Muscle layer of colon (tissue), 2 donors: Measurements from ENCODE around the gene CYP1A2.

Experiments used
- H3K27ac ChIP-seq: one replicate; pipeline ENCODE4 v1.7.0; 2013; ENCODE audit warnings: low read depth, mild to moderate bottlenecking, low read length, moderate library complexity
- H3K27me3 ChIP-seq, 2 donors: one replicate each; pipeline ENCODE4 v1.7.0; 2013; ENCODE audit warnings: low read length in 2 of 2, mild to moderate bottlenecking in 2 of 2; ENCODE audit not compliant: insufficient read depth in 2 of 2, control insufficient read depth in 1 of 2
- H3K36me3 ChIP-seq: one replicate; pipeline ENCODE4 v1.7.0; 2013; ENCODE audit warnings: mild to moderate bottlenecking, low read length; ENCODE audit not compliant: insufficient read depth
- H3K4me1 ChIP-seq: one replicate; pipeline ENCODE4 v1.7.0; 2013; ENCODE audit warnings: mild to moderate bottlenecking, low read length; ENCODE audit not compliant: insufficient read depth
- H3K4me3 ChIP-seq, 2 donors: one replicate each; pipeline ENCODE4 v1.7.0; 2013; ENCODE audit warnings: low read length in 2 of 2, low read depth in 1 of 2, mild to moderate bottlenecking in 1 of 2, moderate library complexity in 1 of 2
- H3K9ac ChIP-seq: one replicate; pipeline ENCODE4 v1.7.0; 2013; ENCODE audit warnings: low read length
- H3K9me3 ChIP-seq: one replicate; pipeline ENCODE4 v1.7.0; 2013; ENCODE audit warnings: mild to moderate bottlenecking, low read length
- donor health status: abdominal sarcoma.
- donor health status: Adenocarcinoma of cecum.

The CYP1A2 gene

DNA sequence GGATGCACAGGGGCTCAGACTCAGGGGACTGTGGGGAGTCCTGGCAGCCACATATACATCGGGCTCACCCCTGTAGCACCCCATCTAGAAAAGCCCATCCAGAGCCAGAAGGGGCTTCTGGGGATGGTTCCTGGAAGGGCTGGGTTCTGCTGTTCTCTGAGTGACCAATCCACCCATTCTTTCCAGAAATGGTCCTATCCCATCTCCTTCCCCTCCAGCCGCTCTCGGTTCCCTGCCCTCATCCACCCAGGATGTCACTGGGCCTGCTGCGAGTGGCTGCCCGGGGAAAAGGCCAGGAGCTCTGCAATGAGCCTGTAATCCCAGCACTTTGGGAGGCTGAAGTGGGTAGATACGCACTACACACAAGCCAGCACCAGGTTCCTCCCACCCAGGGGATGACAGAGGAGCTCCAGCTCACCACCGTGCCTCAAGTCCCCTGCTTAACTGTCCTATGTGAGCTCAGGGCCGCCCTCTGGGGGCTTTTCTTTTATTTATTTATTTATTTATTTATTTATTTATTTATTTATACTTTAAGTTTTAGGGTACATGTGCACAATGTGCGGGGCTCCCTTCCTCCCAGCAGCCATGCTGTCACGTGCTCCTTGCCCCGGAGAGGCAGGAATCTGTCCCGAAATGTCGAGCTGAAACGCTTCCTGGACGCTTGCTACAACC is 19.6 kb downstream of the CYP1A2 start:
- Histone ChIP-seq H3K27ac (no peak overlapping the region), H3K9me3 (no peaks in the 10 kb centered on the region), H3K4me1 (no peaks in the 10 kb centered on the region), H3K9ac (no peak overlapping the region), H3K36me3 (no peaks in the 10 kb centered on the region), H3K27me3 (peaks cover 0 to 15% of the 10 kb centered on the region in 2 donors), H3K4me3 (no peak overlapping the region)

GRCh38 chr15:74768771-74769342 is 20.2 kb downstream of the CYP1A2 start:
- H3K36me3 ChIP-seq, result no peaks in the 10 kb centered on the region
- H3K27me3 ChIP-seq, result peaks cover 0 to 13% of the 10 kb centered on the region in 2 donors
- no peak overlapping the region for H3K9ac ChIP-seq
- H3K9me3 ChIP-seq, result no peaks in the 10 kb centered on the region
- no peaks in the 10 kb centered on the region for H3K4me1 ChIP-seq
- H3K27ac ChIP-seq, result no peak overlapping the region
- H3K4me3 ChIP-seq, result no peak overlapping the region

DNA sequence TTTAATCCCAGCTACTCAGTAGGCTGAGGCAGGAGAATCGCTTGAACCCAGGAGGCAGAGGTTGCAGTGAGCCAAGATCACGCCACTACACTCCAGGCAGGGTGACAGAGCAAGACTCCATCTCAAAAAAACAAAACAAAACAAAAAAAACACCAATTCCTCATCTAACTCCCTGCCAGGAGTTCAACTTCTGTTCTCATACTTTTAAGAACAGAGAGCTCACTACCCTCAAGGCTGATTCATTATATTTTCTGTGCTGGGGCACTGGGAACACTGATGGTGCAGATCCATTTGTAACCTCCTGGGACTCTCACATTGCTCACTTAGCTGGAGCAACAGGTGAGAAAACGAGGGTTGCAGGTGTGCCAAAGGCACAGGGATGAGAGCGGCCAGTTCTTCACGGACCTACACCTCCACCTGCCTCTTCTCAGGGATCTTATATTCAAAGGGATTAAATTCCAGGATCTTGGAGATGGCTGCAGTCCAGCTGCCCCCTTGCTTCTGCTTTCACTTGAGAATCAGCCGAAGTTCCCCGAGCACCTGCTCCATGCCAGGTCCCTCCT is 20.9 kb downstream of the CYP1A2 start:
- Histone ChIP-seq H3K36me3 (no peaks in the 10 kb centered on the region), H3K27ac (no peak overlapping the region), H3K27me3 (peaks cover 0 to 13% of the 10 kb centered on the region in 2 donors), H3K9me3 (no peaks in the 10 kb centered on the region), H3K4me3 (no peak overlapping the region), H3K9ac (no peak overlapping the region), H3K4me1 (no peaks in the 10 kb centered on the region)

GRCh38 chr15:74770211-74770903 is 21.7 kb downstream of the CYP1A2 start:
- Histone ChIP-seq H3K4me1 (no peaks in the 10 kb centered on the region), H3K9me3 (no peaks in the 10 kb centered on the region), H3K36me3 (no peaks in the 10 kb centered on the region), H3K4me3 (no peak overlapping the region), H3K27me3 (peaks cover 0 to 13% of the 10 kb centered on the region in 2 donors), H3K27ac (no peak overlapping the region), H3K9ac (no peak overlapping the region)

DNA sequence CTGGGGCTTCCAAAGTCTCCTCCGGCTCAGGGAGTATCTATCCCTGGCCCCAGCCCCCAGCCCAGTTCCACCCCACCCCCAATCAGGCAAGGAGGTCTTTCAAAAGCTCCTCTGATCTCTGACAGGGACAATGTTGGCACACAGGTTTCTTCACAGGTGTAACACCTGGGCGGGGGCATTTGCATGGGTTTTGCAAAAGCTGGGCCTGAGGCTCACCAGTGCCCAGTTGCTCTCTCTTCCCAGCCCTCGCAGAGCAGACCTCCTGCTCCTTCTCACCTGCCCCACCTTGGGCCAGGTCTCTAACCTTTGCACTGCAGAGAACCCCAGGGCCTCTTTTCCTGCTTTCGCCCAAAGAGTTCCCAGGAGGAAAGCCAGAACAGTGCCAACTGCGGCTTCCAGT is 24.7 kb downstream of the CYP1A2 start:
- H3K9me3 ChIP-seq, result no peaks in the 10 kb centered on the region
- H3K4me1 ChIP-seq, result peaks cover 3% of the 10 kb centered on the region
- peaks cover 0 to 6% of the 10 kb centered on the region in 2 donors for H3K27me3 ChIP-seq
- H3K36me3 ChIP-seq, result no peaks in the 10 kb centered on the region
- no peak overlapping the region for H3K27ac ChIP-seq
- H3K9ac ChIP-seq, result no peak overlapping the region
- H3K4me3 ChIP-seq, result no peak overlapping the region

GRCh38 chr15:74773731-74774252 is 25.1 kb downstream of the CYP1A2 start:
- Histone ChIP-seq H3K4me1 (peaks cover 3% of the 10 kb centered on the region), H3K27ac (no peak overlapping the region), H3K36me3 (no peaks in the 10 kb centered on the region), H3K9me3 (no peaks in the 10 kb centered on the region), H3K4me3 (no peak overlapping the region), H3K9ac (no peak overlapping the region), H3K27me3 (peaks cover 0 to 6% of the 10 kb centered on the region in 2 donors)

GRCh38 chr15:74775132-74775562 is 26.5 kb downstream of the CYP1A2 start:
- H3K4me3 ChIP-seq, result no peak overlapping the region
- no peak overlapping the region for H3K27ac ChIP-seq
- no peaks in the 10 kb centered on the region for H3K36me3 ChIP-seq
- peaks cover 0 to 4% of the 10 kb centered on the region in 2 donors for H3K27me3 ChIP-seq
- H3K4me1 ChIP-seq, result peaks cover 3% of the 10 kb centered on the region
- H3K9me3 ChIP-seq, result no peaks in the 10 kb centered on the region
- H3K9ac ChIP-seq, result no peak overlapping the region

GRCh38 chr15:74775894-74776293 is 27.2 kb downstream of the CYP1A2 start:
- H3K9me3 ChIP-seq, result no peaks in the 10 kb centered on the region
- no peaks in the 10 kb centered on the region for H3K27me3 ChIP-seq
- H3K9ac ChIP-seq, result no peak overlapping the region
- H3K36me3 ChIP-seq, result no peaks in the 10 kb centered on the region
- peaks cover 5% of the 10 kb centered on the region for H3K4me1 ChIP-seq
- no peak overlapping the region for H3K4me3 ChIP-seq
- H3K27ac ChIP-seq, result no peak overlapping the region

DNA sequence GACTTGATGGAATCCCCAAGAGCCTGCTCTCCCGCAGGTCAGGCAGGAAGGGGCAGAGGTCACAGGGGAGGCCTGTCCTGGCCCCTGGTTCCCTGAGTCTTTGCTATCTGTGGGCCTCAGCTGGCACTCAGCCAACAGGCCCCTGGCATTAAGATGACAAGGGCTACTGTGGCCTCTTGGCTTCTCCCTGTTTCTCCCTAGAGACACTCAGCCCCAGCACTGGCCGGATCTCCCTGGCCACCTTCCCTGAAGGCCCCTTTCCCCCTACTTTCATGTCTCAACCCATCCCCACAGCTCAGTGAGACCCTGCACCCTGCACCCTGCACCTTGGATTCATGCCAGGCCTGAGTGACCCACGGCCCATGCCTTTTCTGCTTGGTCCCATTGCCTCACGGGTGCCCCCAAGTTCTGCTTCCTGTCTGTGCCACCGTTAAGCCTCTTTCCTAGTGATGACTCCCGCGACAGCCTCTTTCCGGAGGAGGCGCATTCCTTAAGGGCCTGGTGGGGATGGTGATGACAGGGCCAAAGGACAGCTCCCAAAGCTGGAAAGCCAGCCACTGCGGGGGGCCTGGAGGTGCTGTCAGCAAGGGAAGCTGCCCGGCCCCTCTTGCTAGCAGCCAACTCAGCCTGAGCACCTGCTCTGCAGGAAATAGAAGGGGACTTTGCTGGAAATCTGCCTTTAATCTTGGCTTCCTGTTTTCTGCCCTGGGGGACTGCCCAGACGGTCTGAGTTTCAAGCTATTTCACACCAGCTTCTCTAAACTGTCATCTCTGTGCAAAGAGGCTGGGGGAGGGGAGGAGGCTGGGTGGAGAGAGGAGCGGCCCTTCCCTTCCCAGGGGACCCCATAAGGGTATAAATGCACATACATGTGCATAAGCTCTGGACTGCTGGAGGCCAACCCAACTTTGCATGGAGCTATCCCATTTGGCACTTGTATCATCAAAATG is 28.4 kb downstream of the CYP1A2 start:
- peaks cover 14% of the 10 kb centered on the region for H3K4me1 ChIP-seq
- no peaks in the 10 kb centered on the region for H3K36me3 ChIP-seq
- no peaks in the 10 kb centered on the region for H3K9me3 ChIP-seq
- H3K27me3 ChIP-seq, result no peaks in the 10 kb centered on the region
- no peak overlapping the region for H3K4me3 ChIP-seq
- H3K9ac ChIP-seq, result no peak overlapping the region
- no peak overlapping the region for H3K27ac ChIP-seq

DNA sequence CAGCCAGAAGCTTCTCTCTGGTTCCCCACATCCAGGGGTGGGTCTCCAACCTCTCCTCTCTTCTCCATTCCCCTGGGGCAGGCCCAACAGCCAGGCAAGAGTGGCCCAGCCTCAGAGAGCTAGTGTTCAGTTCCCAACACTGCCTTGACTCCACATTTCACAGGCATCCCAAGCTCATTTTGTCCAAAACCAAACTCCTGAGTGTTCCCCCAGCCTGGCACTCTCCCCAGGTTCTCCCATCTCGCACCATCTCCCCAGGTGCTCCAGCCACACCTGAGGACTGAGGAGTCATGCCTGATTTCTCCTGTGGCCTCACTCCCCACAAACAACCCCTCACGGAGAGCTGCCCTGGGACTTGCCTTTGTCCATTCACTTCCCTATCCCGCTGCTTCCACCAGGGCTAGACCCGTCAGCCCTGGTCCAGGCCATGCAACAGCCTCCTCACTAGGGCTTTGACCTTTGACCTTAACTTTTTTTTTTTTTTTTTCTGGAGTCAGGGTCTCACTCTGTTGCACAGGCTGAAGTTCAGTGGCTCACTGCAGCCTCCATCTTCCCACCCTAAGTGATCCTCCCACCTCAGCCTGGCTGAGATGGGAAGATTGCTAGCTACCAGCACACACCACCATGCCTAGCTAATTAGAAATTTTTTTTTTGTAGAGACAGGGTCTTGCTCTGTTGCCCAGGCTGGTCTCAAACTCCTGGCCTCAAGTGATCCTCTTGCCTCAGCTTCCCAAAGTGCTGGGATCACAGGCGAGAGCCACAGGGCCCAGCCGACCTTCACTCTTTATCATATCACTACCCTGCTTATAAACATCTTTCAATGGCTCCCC is 29.3 kb downstream of the CYP1A2 start:
- H3K4me1 ChIP-seq, result peaks cover 18% of the 10 kb centered on the region
- no peaks in the 10 kb centered on the region for H3K36me3 ChIP-seq
- H3K27ac ChIP-seq, result no peak overlapping the region
- H3K4me3 ChIP-seq, result no peak overlapping the region
- H3K9ac ChIP-seq, result no peak overlapping the region
- H3K9me3 ChIP-seq, result no peaks in the 10 kb centered on the region
- no peaks in the 10 kb centered on the region for H3K27me3 ChIP-seq
